Measurements from ENCODE around the gene TIGD6. TPM values are rescaled to one million over a fixed set of nuclear protein-coding genes. Genes with fewer than 3 reads are reported as not detected.

Gene TIGD6
- total and polyA plus RNA-seq, 2 of the 4 experiments (the other 2 are of a cell fraction) = 5.8 to 6.6 TPM

DNA sequence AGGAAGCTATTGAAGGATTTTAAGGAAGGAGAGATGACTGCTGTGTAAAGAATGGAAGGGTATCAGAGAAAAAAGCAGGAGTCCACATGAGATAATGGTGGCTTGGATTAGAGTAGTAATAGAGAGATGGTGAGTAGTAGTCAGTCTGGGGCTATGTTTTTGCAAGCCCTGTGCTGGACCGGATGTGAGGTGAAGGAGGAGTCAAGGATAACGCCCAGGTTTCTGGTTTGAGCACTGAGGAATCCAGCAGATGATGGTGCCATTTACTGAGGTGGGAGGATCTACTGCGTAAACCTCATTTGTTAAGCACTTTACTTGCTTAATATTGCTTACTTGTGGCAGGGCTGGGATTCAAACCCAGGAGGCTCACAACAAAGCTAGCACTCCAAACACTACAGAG is 1.1 kb downstream of the TIGD6 start:
- dilution Hi-C loops (cut with HindIII; ENCODE audit: low sequenced_read_pairs, unreplicated experiment) = no loop called here
- peak overlapping the region; percentile 9; the same call in 1 of the 2 replicates for H3K4ac ChIP-seq (ENCODE audit: low read depth, low read length)
- no peak overlapping the region for H3K23ac ChIP-seq (ENCODE audit: low read depth, low read length)
- ChIA-PET POLR2A (ENCODE audit: unreplicated experiment) (no interaction called here), CTCF (interaction anchor here (1.4 to 3.2 kb wide), 2 partner anchors 9 to 165 kb away, joined by 4 to 10 read pairs; no protein-coding TSS in a partner anchor)
- H2BK120ac ChIP-seq (ENCODE audit: low read depth, low read length) = no peak overlapping the region
- peaks cover 16% of the 10 kb centered on the region for H3K9me1 ChIP-seq (ENCODE audit: insufficient read depth, low read length)
- no peak for ATAC-seq (ENCODE audit: low read depth)
- DNase-seq = no peak
- H3K9ac ChIP-seq (ENCODE audit: low read depth, low read length) = peak overlapping the region; percentile 93; the same call in 1 of the 2 replicates
- H3K4me3 ChIP-seq (ENCODE audit: insufficient read depth, low read depth, low read length) = peak overlapping the region; percentile 62; the same call in 1 of the 2 replicates
- H4K91ac ChIP-seq (ENCODE audit: insufficient read depth, low read depth, low read length) = no peak overlapping the region
- H4K5ac ChIP-seq (ENCODE audit: low read depth, low read length) = no peak overlapping the region
- no CpG with 5 or more reads among the region's 3 CpGs for WGBS, 2 experiments (ENCODE audit: extremely low coverage in 2 of 2, insufficient read length in 1 of 2)
- intact Hi-C loops (cut with micrococcal nuclease) = no loop called here
- peak overlapping the region; percentile 49 for H2AK9ac ChIP-seq (replicated peaks; ENCODE audit: low read depth, low read length, poor library complexity)
- H3K18ac ChIP-seq (ENCODE audit: low read depth, low read length) = no peak overlapping the region
- no peak overlapping the region for H2BK15ac ChIP-seq (ENCODE audit: low read depth, low read length)
- H3K56ac ChIP-seq (ENCODE audit: extremely low read depth, insufficient read depth, low read length) = no peak overlapping the region
- BruUV-seq (replicated peaks) = no TSS peak
- H4K20me1 ChIP-seq (ENCODE audit: insufficient read depth, low read length) = peaks cover 28% of the 10 kb centered on the region; the same call in 1 of the 2 replicates
- peaks cover 11 to 56% of the 10 kb centered on the region in 2 experiments for H3K79me1 ChIP-seq (ENCODE audit: low read depth in 1 of 2, low read length in 2 of 2)
- H4K8ac ChIP-seq (ENCODE audit: low read depth in 2 of 2, low read length in 2 of 2) = peak overlapping the region; percentile 96 to 99; a peak in 2 of 4 replicates
- TF ChIP-seq RAD21 (IDR thresholded peaks at IDR 0.05; ENCODE audit: low read length) = no peak
- TF ChIP-seq RCOR1 (IDR thresholded peaks at IDR 0.05; ENCODE audit: insufficient replicate concordance, low read length) = no peak
- no peak for TF ChIP-seq MAZ (IDR thresholded peaks at IDR 0.05; ENCODE audit: borderline replicate concordance, low read depth, low read length)
- no peak for TF ChIP-seq FOS (IDR thresholded peaks at IDR 0.05; ENCODE audit: low read depth, low read length)
- TF ChIP-seq SMC3 (IDR thresholded peaks at IDR 0.05; ENCODE audit: low read depth, low read length) = no peak
- TF ChIP-seq CHD1 (IDR thresholded peaks at IDR 0.05; ENCODE audit: low read depth, low read length) = no peak
- TF ChIP-seq CEBPB (IDR thresholded peaks at IDR 0.05; ENCODE audit: low read depth, low read length) = no peak
- no peak for TF ChIP-seq POLR2A (IDR thresholded peaks at IDR 0.05; ENCODE audit: low read depth, low read length)
- no peak for TF ChIP-seq RFX5 (IDR thresholded peaks at IDR 0.05; ENCODE audit: low read depth, low read length)
- no peak for TF ChIP-seq NFE2L2 (IDR thresholded peaks at IDR 0.05; ENCODE audit: low read depth, low read length)
- no peak for TF ChIP-seq BHLHE40 (IDR thresholded peaks at IDR 0.05; ENCODE audit: low read depth, low read length)
- no peak for TF ChIP-seq MXI1 (IDR thresholded peaks at IDR 0.05; ENCODE audit: borderline replicate concordance, low read depth, low read length)
- no peak for TF ChIP-seq MAFK (IDR thresholded peaks at IDR 0.05; ENCODE audit: low read depth, low read length)
- TF ChIP-seq CTCF (conservative IDR thresholded peaks at IDR 0.05; ENCODE audit: low read depth, low read length) = no peak
- TF ChIP-seq, protein P1, sequence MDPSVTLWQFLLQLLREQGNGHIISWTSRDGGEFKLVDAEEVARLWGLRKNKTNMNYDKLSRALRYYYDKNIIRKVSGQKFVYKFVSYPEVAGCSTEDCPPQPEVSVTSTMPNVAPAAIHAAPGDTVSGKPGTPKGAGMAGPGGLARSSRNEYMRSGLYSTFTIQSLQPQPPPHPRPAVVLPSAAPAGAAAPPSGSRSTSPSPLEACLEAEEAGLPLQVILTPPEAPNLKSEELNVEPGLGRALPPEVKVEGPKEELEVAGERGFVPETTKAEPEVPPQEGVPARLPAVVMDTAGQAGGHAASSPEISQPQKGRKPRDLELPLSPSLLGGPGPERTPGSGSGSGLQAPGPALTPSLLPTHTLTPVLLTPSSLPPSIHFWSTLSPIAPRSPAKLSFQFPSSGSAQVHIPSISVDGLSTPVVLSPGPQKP (IDR thresholded peaks at IDR 0.05; ENCODE audit: borderline replicate concordance, low read depth, low read length) = no peak
- TF ChIP-seq, protein P2, sequence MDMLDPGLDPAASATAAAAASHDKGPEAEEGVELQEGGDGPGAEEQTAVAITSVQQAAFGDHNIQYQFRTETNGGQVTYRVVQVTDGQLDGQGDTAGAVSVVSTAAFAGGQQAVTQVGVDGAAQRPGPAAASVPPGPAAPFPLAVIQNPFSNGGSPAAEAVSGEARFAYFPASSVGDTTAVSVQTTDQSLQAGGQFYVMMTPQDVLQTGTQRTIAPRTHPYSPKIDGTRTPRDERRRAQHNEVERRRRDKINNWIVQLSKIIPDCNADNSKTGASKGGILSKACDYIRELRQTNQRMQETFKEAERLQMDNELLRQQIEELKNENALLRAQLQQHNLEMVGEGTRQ (IDR thresholded peaks at IDR 0.05; ENCODE audit: low read depth, low read length) = no peak
- peak overlapping the region; percentile 38; the same call in 1 of the 2 replicates for H2AK5ac ChIP-seq (ENCODE audit: low read depth, low read length)
- H3K27me3 ChIP-seq (ENCODE audit: control insufficient read depth, insufficient read depth, low read length) = no peaks in the 10 kb centered on the region
- peak overlapping the region; percentile 85 for H3K4me2 ChIP-seq (ENCODE audit: low read depth, low read length)
- H3K14ac ChIP-seq (replicated peaks; ENCODE audit: low read depth, low read length) = peak overlapping the region; percentile 94; the same call in 1 of the 2 replicates
- no peak overlapping the region for H2BK20ac ChIP-seq (ENCODE audit: low read depth, low read length)
- in situ Hi-C loops (cut with MboI; ENCODE audit: low sequenced_read_pairs) = no loop called here
- H3K9me3 ChIP-seq (ENCODE audit: control insufficient read depth, insufficient read depth, low read length) = no peaks in the 10 kb centered on the region
- no peak overlapping the region for H3K27ac ChIP-seq (ENCODE audit: insufficient read depth, low read length)
- H2BK5ac ChIP-seq (ENCODE audit: low read depth, low read length, poor library complexity, severe bottlenecking) = no peak overlapping the region
- no peak overlapping the region for H2AFZ ChIP-seq (replicated peaks; ENCODE audit: low read length, poor library complexity)
- peaks cover 2% of the 10 kb centered on the region for H3K4me1 ChIP-seq (ENCODE audit: control insufficient read depth, insufficient read depth, low read length)
- peaks cover 9% of the 10 kb centered on the region for H3K36me3 ChIP-seq (ENCODE audit: control insufficient read depth, insufficient read depth, low read length)
